GM12878 (cell line): Measurements from ENCODE around the gene KCNAB3. TPM values are rescaled to one million over a fixed set of nuclear protein-coding genes. Genes with fewer than 3 reads are reported as not detected.

ENCODE experiments used
- ATAC-seq: fragments of 200-7000 bp; cut with Tn5 transposase; 3 replicates; pipeline ENCODE4 v1.9.1; 2020; ENCODE audit warnings: mild to moderate bottlenecking, moderate library complexity
- BruUV-seq: library from RNA; stranded (reverse); fragments of 400-500 nt; replicated peaks from 2 replicates; lab custom pipeline; 2021; lab: Mats Ljungman, UMichigan
- CTCF ChIA-PET: fragments of 300-600 bp; sonication (Branson Sonifier 250); formaldehyde crosslinking; extraction: SDS; loops from one replicate; lab custom pipeline; 2021; ENCODE audit warnings: inconsistent platforms; lab: Yijun Ruan, JAX
- POLR2A ChIA-PET: fragments of 350-600 bp; formaldehyde crosslinking; extraction: SDS; loops from one replicate; lab custom pipeline; 2021; ENCODE audit warnings: inconsistent platforms; lab: Charles Lee
- RAD21 ChIA-PET: fragments of 300-600 bp; sonication (Branson Sonifier 250); formaldehyde crosslinking; loops from one replicate; lab custom pipeline; 2023; ENCODE audit warnings: antibody characterized with exemption; ENCODE audit not compliant: unreplicated experiment; lab: Charles Lee
- SMC1A ChIA-PET: fragments of 300-600 bp; sonication (Branson Sonifier 250); formaldehyde crosslinking; loops from one replicate; lab custom pipeline; 2023; ENCODE audit not compliant: unreplicated experiment, uncharacterized antibody; lab: Charles Lee
- DNase-seq: peaks from one replicate; pipeline ENCODE4 v3.0.0-alpha.2; 2011; ENCODE audit warnings: low read depth, low spot score
- FAIRE-seq: peaks from 3 replicates; lab custom pipeline; 2011; peaks lifted over from hg19 to GRCh38; lab: Jason Lieb, UNC
- H2AFZ ChIP-seq: 2 replicates; pipeline ENCODE4 v1.6.0; 2011; ENCODE audit warnings: low read depth, low read length, control low read depth; ENCODE audit not compliant: control insufficient read depth
- H3K27ac ChIP-seq: 2 replicates; pipeline ENCODE4 v1.5.1; 2011; ENCODE audit warnings: control low read depth; ENCODE audit not compliant: control insufficient read depth, insufficient read depth
- H3K27me3 ChIP-seq, 2 experiments: replicated peaks in 1 of 2; 2 replicates each; pipeline versions ENCODE4 v1.6.0 to v1.6.1; 2011; ENCODE audit warnings: low read length in 1 of 2; ENCODE audit not compliant: control insufficient read depth in 2 of 2, insufficient read depth in 2 of 2
- H3K36me3 ChIP-seq, 2 experiments: 2 replicates each; pipeline ENCODE4 v1.5.1; 2011; ENCODE audit warnings: low read length in 1 of 2; ENCODE audit not compliant: control insufficient read depth in 2 of 2, insufficient read depth in 2 of 2
- H3K4me1 ChIP-seq: 2 replicates; pipeline ENCODE4 v1.6.1; 2011; ENCODE audit warnings: mild to moderate bottlenecking, low read length, moderate library complexity, mixed read lengths; ENCODE audit not compliant: control insufficient read depth, insufficient read depth
- H3K4me2 ChIP-seq: 2 replicates; pipeline ENCODE4 v1.6.0; 2011; ENCODE audit warnings: control low read depth; ENCODE audit not compliant: control insufficient read depth, insufficient read depth
- H3K4me3 ChIP-seq: fragments of 200-600 bp; sonication (generic); 2 replicates; pipeline ENCODE4 v1.5.1; 2016
- H3K79me2 ChIP-seq: 2 replicates; pipeline ENCODE4 v1.6.0; 2011; ENCODE audit warnings: low read length; ENCODE audit not compliant: control insufficient read depth, insufficient read depth
- H3K9ac ChIP-seq: 2 replicates; pipeline ENCODE4 v1.8.0; 2011; ENCODE audit warnings: low read length, control low read depth, mixed read lengths; ENCODE audit not compliant: control insufficient read depth, insufficient read depth
- H3K9me3 ChIP-seq: replicated peaks from 3 replicates; pipeline ENCODE4 v1.5.1; 2011; ENCODE audit warnings: mild to moderate bottlenecking, low read length; ENCODE audit not compliant: control insufficient read depth, insufficient read depth
- H4K20me1 ChIP-seq: 2 replicates; pipeline ENCODE4 v1.6.0; 2011; ENCODE audit not compliant: control insufficient read depth, insufficient read depth
- JUNB ChIP-seq: IDR thresholded peaks from 2 replicates; pipeline ENCODE4 v1.6.1; 2016; ENCODE audit warnings: antibody characterized with exemption, mild to moderate bottlenecking
- MYC ChIP-seq: IDR thresholded peaks from 2 replicates; pipeline ENCODE4 v1.6.1; 2011; ENCODE audit warnings: mild to moderate bottlenecking, low read length, moderate library complexity, inconsistent platforms; ENCODE audit not compliant: insufficient read depth, insufficient replicate concordance, insufficient read length, severe bottlenecking
- STAT1 ChIP-seq: fragments of 450-650 bp; conservative IDR thresholded peaks from 2 replicates; pipeline ENCODE4 v1.6.1; 2014; ENCODE audit warnings: antibody characterized with exemption, mild to moderate bottlenecking
- ZNF24 ChIP-seq: fragments of 450-650 bp; IDR thresholded peaks from 2 replicates; pipeline ENCODE4 v1.6.1; 2017; ENCODE audit warnings: antibody characterized with exemption, mild to moderate bottlenecking
- ZNF592 ChIP-seq: fragments of 450-650 bp; IDR thresholded peaks from 2 replicates; pipeline ENCODE4 v1.6.1; 2017; ENCODE audit warnings: mild to moderate bottlenecking, moderate library complexity
- WGBS: methylation state at CpG from one replicate; pipeline ENCODE4 v1.1.6; 2016; ENCODE audit warnings: low lambda C conversion rate; ENCODE audit not compliant: insufficient replicate concordance, insufficient coverage; ENCODE audit errors: missing lambda C conversion rate; 5-methylcytosine and 5-hydroxymethylcytosine counted together
- in situ Hi-C: fragments of 300-500 bp; cut with MboI; formaldehyde crosslinking; loops from 9 replicates; pipeline ENCODE4 v1.14.3; 2018; ENCODE audit warnings: mixed read lengths
- intact Hi-C: fragments of 100-400 bp; cut with micrococcal nuclease; formaldehyde crosslinking; loops from one replicate; pipeline ENCODE4 v1.14.2; 2022; ENCODE audit not compliant: unreplicated experiment
- polyA plus RNA-seq, 11 experiments: library from polyadenylated mRNA; depleted of rRNA in 4 of 11; unstranded in 6 of 11; stranded (reverse) in 5 of 11; fragments of >200 nt; fragmentation: Nextera tagmentation in 4 of 11; fragmentation: Illumina TruSeq in 1 of 11; extraction: Ambion mirVana in 4 of 11; extraction: Trizol in 1 of 11; gene quantifications; 1 replicate in 1 of 11; 2 replicates in 10 of 11; pipeline versions ENCODE4 v1.2.1 to v1.2.3, GENCODE V29; 2011 to 2016; ENCODE audit warnings: inconsistent platforms in 2 of 11, missing spikeins in 2 of 11, low read depth in 1 of 11
- total RNA-seq, 4 experiments: library from RNA; depleted of rRNA in 3 of 4; stranded (reverse); fragments of >200 nt in 3 of 4; fragmentation: Illumina TruSeq in 1 of 4; extraction: Trizol in 1 of 4; gene quantifications; 2 replicates each; pipeline versions ENCODE4 v1.2.1 to v1.2.3, GENCODE V29; 2013 to 2021
- TF ChIP-seq, protein P1 (sequence below): IDR thresholded peaks from 2 replicates; pipeline ENCODE4 v1.6.1; 2011; ENCODE audit warnings: low read depth, mild to moderate bottlenecking, low read length, moderate library complexity, borderline replicate concordance; ENCODE audit errors: extremely low read depth
- TF ChIP-seq, protein P2 (sequence below): fragments of 450-650 bp; formaldehyde crosslinking; IDR thresholded peaks from 2 replicates; pipeline ENCODE4 v1.4.0; 2020; ENCODE audit warnings: mild to moderate bottlenecking, moderate library complexity
- TF ChIP-seq, protein P3 (sequence below): fragments of 450-650 bp; IDR thresholded peaks from 2 replicates; pipeline ENCODE4 v1.6.1; 2017; ENCODE audit warnings: antibody characterized with exemption, mild to moderate bottlenecking, moderate library complexity

KCNAB3 gene
- total and polyA plus RNA-seq, 10 of the 15 experiments (the other 5 are each of a cell fraction or from before 2014, with no cell fraction given): 0.22 to 7.9 (median 1.8) TPM

DNA sequence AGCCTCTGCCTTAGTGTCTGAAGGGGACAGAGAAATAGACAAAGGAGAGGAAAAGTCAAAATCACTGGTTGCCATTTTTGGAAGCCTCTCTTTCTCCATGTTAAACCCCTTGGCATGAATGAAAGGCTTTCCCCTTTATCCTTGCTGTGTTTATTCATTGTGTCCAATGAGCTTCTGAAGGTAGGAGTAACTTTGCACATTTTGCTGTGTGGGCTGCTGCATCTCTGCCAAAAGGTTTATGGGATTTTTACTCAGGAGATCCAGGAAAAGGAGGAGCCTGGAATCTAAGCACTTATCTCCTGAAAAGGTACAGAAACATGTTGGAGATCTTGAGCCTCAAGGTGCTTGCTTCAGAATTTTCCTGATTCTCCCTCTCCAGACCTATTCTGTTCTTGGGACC lies 6.2 kb upstream of the KCNAB3 start (continued):
- TF ChIP-seq, protein P1, sequence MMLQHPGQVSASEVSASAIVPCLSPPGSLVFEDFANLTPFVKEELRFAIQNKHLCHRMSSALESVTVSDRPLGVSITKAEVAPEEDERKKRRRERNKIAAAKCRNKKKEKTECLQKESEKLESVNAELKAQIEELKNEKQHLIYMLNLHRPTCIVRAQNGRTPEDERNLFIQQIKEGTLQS: no peak
- TF ChIP-seq ZNF24 (no peak), JUNB (no peak), MYC (no peak)
- TF ChIP-seq, all 136 proteins: peak for 0

- FAIRE-seq: no peak
- peak overlapping the region; percentile 97 for H2AFZ ChIP-seq
- in situ Hi-C loops: no loop called here
- TF ChIP-seq ZNF592 (no peak), STAT1 (no peak)
- TF ChIP-seq, protein P2, sequence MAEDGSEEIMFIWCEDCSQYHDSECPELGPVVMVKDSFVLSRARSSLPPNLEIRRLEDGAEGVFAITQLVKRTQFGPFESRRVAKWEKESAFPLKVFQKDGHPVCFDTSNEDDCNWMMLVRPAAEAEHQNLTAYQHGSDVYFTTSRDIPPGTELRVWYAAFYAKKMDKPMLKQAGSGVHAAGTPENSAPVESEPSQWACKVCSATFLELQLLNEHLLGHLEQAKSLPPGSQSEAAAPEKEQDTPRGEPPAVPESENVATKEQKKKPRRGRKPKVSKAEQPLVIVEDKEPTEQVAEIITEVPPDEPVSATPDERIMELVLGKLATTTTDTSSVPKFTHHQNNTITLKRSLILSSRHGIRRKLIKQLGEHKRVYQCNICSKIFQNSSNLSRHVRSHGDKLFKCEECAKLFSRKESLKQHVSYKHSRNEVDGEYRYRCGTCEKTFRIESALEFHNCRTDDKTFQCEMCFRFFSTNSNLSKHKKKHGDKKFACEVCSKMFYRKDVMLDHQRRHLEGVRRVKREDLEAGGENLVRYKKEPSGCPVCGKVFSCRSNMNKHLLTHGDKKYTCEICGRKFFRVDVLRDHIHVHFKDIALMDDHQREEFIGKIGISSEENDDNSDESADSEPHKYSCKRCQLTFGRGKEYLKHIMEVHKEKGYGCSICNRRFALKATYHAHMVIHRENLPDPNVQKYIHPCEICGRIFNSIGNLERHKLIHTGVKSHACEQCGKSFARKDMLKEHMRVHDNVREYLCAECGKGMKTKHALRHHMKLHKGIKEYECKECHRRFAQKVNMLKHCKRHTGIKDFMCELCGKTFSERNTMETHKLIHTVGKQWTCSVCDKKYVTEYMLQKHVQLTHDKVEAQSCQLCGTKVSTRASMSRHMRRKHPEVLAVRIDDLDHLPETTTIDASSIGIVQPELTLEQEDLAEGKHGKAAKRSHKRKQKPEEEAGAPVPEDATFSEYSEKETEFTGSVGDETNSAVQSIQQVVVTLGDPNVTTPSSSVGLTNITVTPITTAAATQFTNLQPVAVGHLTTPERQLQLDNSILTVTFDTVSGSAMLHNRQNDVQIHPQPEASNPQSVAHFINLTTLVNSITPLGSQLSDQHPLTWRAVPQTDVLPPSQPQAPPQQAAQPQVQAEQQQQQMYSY (CRISPR knock-in tag): no peak
- TF ChIP-seq, protein P3, sequence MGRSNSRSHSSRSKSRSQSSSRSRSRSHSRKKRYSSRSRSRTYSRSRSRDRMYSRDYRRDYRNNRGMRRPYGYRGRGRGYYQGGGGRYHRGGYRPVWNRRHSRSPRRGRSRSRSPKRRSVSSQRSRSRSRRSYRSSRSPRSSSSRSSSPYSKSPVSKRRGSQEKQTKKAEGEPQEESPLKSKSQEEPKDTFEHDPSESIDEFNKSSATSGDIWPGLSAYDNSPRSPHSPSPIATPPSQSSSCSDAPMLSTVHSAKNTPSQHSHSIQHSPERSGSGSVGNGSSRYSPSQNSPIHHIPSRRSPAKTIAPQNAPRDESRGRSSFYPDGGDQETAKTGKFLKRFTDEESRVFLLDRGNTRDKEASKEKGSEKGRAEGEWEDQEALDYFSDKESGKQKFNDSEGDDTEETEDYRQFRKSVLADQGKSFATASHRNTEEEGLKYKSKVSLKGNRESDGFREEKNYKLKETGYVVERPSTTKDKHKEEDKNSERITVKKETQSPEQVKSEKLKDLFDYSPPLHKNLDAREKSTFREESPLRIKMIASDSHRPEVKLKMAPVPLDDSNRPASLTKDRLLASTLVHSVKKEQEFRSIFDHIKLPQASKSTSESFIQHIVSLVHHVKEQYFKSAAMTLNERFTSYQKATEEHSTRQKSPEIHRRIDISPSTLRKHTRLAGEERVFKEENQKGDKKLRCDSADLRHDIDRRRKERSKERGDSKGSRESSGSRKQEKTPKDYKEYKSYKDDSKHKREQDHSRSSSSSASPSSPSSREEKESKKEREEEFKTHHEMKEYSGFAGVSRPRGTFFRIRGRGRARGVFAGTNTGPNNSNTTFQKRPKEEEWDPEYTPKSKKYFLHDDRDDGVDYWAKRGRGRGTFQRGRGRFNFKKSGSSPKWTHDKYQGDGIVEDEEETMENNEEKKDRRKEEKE: no peak
Measured at GRCh38 chr17:7932949-7933348, 3.3 kb upstream of the KCNAB3 start.

More at GRCh38 chr17:7932949-7933348, 3.3 kb upstream of the KCNAB3 start:
- BruUV-seq: no TSS peak
- Histone ChIP-seq H3K27me3 (no peaks in the 10 kb centered on the region), H3K36me3 (peaks cover 0 to 3% of the 10 kb centered on the region in 2 experiments; a peak in 1 of 4 replicates), H4K20me1 (no peaks in the 10 kb centered on the region), H3K79me2 (peaks cover 31% of the 10 kb centered on the region), H3K9me3 (no peaks in the 10 kb centered on the region), H3K4me2 (peak overlapping the region; percentile 51), H3K4me1 (peaks cover 8% of the 10 kb centered on the region), H3K4me3 (peak overlapping the region; percentile 98), H3K9ac (peak overlapping the region; percentile 97), H3K27ac (peak overlapping the region; percentile 96)
- POLR2A ChIA-PET: interaction anchor here (0.5 to 3.4 kb wide), 21 partner anchors 10 to 448 kb away, joined by 3 to 27 read pairs (median 3); partner anchors contain the start of genes RNF227 and SLC25A35
- DNase-seq (no peak), ATAC-seq (peak; percentile 24)
- CTCF ChIA-PET: interaction anchor here (0.6 to 8.9 kb wide), 22 partner anchors 11 to 481 kb away, joined by 3 to 76 read pairs (median 4); partner anchors contain the start of genes CYB5D1, GUCY2D, NAA38 and RNF227
- RAD21 ChIA-PET: interaction anchor here (0.7 to 2.8 kb wide), 23 partner anchors 10 to 189 kb away, joined by 3 to 14 read pairs (median 5); partner anchors contain the start of genes CYB5D1, NAA38 and RNF227
- intact Hi-C loops: loop anchor here (5.0 kb wide), 1 partner anchor 54 kb away; no protein-coding TSS in a partner anchor
- SMC1A ChIA-PET: interaction anchor here (0.6 to 4.7 kb wide), 20 partner anchors 12 to 186 kb away, joined by 3 to 25 read pairs (median 5); partner anchors contain the start of genes NAA38 and RNF227
- 3% methylated on average over 16 of the region's 16 CpGs for WGBS
